Mammary epithelial cell (primary cell): Measurements from ENCODE around the gene SLC22A25.

ENCODE experiments used
- CTCF ChIP-seq, 2 donors: IDR thresholded peaks in 1 of 2; conservative IDR thresholded peaks in 1 of 2; 2 replicates each; pipeline ENCODE4 v1.5.1; 2011 to 2012; ENCODE audit warnings: inconsistent platforms in 2 of 2, low read length in 2 of 2, mild to moderate bottlenecking in 2 of 2, control low read depth in 1 of 2, low read depth in 1 of 2; ENCODE audit not compliant: insufficient read depth in 1 of 2; ENCODE audit errors: extremely low read depth in 1 of 2
- EZH2 ChIP-seq: IDR thresholded peaks from 2 replicates; pipeline ENCODE4 v1.6.1; 2012; ENCODE audit warnings: low read length, inconsistent platforms, borderline replicate concordance

GRCh38 chr11:63290285-63290684 is 46.9 kb upstream of the SLC22A25 start:
- TF ChIP-seq CTCF (conservative IDR thresholded peaks at IDR 0.05 in 1 of 2, IDR thresholded peaks at IDR 0.05 in 1 of 2; ENCODE audit: extremely low read depth in 1 of 2, insufficient read depth in 1 of 2, low read depth in 1 of 2, low read length in 2 of 2) (no peak), EZH2 (no peak)
